ENCODE data around the gene RAB6B. TPM values are rescaled to one million over a fixed set of nuclear protein-coding genes. Genes with fewer than 3 reads are reported as not detected.
A peak's percentile ranks its signal among the peaks of the same experiment; 100 is the strongest.
"Not testable (repeated sequence)": the region's sequence is repeated elsewhere in the genome, so short reads cannot be mapped to it uniquely, and the experiment has no call there.

The RAB6B gene
- total RNA-seq, 1 experiment from 2014 or later = 1.4 TPM

DNA sequence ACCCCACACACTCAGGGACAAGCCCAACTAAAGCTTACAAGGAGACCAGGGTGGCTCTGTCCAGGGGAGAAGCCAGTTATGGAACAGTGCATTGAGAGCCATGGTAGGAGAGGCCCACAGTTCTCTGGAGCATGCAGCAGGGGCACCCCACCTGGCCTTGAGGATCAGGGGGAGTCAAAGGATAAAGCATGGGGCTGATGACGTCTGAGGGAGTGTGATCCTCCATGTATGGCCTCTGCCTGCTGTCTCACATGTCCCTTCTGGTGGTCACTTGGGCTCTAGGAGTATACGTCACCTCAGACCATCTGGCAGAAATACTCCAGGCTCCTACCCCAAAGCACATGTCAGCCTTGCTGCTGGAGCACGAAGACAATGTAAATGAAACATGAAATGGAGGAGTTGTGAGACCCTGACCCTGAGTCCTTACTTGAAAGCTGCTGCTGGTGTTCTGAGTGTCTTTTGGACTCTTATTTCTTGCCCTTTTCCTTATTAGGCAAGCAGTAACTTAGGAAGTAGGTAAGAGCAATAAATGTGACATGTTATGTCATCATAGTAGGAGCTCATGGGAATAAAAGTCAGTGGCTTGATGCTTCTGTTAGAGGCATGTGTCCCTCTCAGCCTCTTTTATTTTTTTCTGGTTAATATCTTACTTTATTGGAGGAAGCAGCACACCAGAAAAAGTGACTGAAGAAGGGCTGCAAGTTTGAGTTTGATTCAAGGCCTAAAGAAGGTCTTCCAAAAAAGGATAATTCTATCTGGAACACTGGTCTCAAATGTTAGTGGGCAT is 74.6 kb downstream of the RAB6B start:
- no peak for DNase-seq (ENCODE audit: low read depth)

DNA sequence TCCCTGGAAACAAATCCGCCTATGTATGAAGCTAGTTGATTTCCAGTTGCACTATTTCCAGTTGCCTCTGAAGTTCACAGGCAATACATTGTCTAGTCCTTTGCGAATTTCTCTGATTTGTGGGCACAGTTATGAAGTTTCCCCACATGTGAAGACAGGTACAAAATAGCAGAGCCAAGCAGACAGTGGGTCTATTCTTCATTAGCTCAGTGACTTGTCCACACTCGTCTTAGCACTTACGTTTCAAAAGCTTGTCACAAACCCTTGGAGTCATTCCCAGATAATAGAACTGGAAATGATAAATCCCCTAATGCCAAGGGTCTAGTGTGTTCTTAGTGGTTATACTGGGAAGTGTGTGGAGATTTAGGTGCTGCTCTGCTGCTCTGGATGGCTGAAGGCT is 75.6 kb downstream of the RAB6B start:
- no peak for DNase-seq (ENCODE audit: low read depth)

DNA sequence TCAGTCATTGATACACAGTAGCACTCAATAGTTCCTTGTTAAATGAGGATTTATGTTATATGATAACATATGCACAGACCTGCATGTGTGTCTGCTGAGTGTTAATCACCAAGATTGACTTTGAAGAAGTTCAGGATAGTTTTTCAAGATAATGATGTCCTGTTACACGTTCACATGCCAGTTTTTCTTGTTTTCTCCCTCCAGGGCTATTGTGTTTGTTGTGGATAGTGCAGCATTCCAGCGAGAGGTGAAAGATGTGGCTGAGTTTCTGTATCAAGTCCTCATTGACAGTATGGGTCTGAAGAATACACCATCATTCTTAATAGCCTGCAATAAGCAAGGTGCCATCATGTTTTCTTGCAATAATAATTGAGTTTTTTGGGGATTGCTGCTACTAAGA is 80.3 kb downstream of the RAB6B start:
- no peak for DNase-seq (ENCODE audit: low read depth)

DNA sequence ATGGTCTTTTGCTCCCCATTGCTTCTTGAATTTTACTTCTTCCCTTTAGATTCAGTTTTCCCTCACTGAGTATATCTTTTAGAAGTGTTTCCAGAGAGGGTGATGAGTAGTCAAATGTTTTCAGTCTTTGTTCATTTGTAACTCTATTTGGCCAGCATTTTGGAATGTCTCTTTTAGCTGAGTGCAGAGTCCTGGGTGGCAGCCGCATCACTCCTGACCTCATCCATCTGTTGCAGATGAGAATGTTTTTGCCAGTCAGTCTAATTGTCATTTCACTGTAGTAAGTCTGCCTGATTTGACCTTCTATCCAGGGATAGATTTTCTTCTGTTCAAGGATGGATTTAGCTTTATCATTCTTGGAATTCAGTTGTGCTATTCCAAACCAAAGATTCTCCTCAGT is 82.8 kb downstream of the RAB6B start:
- DNase-seq (ENCODE audit: low read depth) = no peak

DNA sequence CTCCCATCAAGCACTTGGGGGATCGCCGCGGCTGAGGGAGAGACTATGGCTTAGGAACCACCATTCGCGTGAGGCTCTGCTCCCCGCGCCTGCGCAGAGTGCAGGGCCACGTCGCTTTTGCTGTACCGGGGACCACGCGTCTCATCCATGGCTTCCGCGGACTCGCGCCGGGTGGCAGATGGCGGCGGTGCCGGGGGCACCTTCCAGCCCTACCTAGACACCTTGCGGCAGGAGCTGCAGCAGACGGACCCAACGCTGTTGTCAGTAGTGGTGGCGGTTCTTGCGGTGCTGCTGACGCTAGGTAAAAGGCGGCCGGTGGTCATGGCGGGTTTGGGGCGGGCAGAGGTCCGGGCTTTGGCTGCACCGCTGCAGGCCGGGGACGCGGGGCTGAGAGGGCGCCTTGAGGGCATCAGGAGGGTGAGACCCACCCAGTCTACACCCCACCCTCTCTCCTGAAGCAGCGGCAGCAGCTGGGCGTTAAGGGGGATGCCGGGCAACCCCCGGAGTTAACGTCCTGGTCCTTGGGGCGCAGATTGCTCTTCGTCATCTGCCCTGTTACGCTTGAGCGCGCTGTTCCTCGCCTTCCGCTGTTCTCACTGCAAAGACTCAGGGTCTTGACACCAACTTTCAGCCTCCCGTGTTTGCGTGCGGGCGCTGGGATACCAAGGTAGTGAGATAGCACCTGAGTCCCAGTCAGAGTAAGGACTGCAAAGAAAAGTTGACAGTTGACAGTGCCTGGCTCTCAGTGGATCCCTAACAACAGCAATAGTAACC is 89.8 kb downstream of the RAB6B start, which contains the start of gene SRPRB:
Gene SRPRB (plus strand): TSS at position 114 of the 774 bp plus-strand sequence. CDS start 34 bp downstream, at position 148.
- peak; percentile 98 for DNase-seq (ENCODE audit: low read depth)

DNA sequence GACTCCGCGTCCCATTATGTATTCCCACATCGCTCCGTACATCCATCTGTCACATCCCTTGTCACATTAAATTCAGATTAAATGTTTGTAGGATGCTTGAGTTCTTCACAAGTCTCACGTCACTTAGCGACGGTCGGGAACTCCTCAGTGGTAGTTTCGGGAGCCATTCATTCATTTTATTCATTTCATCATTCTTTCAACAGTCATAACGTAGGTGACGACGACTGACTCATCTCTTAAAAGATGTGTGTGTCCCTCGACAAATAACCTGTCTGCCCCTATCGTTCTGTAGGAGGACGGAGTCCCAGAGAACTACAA is 90.3 kb downstream of the RAB6B start:
- no peak for DNase-seq (ENCODE audit: low read depth)

DNA sequence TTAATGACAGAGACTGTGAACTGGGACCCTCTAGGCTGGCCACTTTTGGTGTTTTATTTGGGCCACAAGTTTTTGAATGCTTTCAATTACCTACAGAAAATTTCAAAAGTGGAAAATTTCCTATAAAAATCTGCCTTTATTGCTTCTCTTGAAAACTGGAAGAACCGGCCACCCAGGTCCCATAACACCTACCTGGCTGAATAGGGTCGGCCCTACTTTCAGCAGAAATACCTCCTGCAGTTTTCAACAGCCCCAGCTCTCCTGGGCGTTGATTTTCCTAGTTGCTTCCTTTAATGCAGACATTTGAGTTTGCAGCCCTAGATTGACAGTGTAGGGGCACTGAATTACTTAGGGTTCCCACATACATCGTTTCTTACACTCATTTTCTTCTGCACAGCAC is 90.8 kb downstream of the RAB6B start:
- no peak for DNase-seq (ENCODE audit: low read depth)

DNA sequence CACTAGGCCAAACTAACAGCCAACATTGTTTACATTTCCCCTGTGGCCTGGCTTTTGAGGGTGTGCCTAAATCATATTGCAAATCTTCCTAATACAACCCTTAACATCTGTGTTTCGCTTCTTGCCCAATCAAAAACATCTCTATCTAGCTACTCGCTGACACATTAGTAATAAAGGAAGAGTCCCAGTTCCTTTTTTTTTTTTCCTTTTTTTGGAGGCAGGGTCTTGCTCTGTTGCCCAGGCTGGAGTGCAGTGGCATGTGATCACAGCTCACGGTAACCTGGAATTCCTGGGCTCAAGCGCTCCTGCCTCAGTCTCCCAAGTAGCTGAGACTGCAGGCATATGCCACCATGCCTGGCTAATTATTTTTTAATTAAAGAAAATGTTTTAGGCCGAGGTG is 92.2 kb downstream of the RAB6B start:
- DNase-seq (ENCODE audit: low read depth) = no peak

DNA sequence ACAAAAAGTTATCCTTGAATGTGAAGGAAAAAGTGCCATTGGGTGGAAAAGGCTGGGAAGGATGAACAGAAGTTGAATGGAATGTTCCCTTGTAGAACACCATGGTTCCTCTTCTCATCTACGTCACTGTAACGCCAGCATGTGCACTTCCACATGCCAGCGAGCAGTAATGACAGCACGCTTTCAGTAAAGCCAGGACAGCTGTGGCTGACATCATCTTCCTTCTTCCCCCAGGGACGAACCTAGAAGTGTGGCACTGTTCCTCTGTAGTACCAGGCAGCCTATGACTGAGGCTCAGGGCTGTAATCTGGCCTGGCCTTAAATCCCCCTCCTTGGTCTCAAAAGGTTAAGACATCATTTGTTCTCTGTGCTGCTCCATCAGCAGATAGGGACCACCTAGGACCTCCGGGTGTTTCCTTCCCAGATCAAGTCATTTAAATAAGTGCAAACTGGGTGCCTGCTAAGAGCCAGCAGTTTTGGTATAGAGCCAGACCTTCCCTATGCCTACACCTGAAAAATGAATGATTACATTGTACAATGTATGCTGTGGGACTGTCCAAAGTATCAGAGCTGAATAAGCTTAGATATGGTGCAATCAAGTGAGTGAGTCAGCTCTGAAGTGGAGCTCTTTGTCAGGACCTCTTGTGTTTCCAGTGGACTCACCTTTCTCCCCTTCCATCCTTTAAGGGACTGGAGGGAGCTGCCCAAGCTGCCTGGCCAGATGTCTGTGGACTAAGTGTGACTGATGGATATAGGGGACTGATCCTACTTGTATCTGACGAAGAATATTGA is 95.7 kb downstream of the RAB6B start:
- no peak for DNase-seq (ENCODE audit: low read depth)

DNA sequence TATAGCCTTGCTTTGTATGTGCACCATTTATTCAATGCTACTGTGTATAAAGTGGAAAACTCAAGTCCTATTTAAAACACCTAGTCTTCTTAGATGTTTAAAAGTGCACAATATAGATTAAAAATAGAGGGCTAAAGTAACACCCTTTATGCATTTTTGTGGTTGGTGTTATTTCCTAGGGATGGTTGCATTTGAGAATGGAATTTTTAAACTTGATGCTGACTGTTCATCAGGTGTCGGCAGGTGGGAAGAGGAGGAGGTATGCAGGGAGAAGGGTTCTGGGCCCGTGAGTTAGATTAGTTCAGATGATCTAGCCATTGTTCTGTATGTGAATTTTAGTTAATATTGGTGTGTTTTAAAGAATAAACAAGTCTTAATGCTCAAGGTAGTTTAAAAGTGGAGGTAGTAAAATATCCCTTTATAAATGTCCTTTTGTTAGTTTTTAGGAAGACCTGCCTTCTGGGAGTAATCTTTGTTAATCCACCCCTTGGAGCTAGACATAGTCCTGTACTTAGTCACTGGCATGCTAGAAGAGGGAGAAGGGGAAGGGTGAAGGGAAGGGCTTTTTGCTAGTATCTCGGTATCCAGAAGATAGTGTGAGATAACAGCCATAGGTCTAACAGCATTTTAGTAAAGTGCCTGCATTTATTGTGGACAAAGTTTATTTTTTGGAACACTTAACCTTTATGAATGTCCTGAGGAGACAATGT is 98.1 kb downstream of the RAB6B start:
- no peak for DNase-seq (ENCODE audit: low read depth)

DNA sequence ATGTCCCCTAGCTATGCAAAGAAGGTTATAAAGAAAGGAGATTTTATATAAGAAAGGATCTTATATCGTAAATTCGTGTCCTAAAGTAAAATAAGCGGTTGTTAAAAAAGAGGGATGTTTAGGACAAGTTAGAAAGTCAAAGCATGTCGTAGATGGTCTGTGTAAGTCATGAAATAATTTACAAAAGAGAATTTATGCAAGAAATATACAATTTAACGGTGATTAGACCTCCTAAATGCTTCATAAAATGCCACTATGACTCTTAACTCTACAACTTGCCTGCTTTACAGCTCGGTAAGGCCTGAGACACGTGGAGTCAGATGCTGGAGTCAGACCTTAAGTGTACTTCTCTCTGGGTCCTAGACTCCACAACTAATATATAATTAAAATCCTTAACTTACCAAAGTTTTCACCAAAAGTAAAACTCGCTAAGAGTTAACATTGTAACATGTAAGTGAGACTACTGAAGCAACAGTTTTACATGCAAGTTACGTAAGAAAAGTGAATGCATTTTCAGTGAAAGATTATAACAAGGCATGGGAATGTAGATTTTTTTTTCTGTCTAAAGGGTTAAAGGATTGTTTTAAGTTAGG is 103.4 kb downstream of the RAB6B start:
- no peak for DNase-seq (ENCODE audit: low read depth)

DNA sequence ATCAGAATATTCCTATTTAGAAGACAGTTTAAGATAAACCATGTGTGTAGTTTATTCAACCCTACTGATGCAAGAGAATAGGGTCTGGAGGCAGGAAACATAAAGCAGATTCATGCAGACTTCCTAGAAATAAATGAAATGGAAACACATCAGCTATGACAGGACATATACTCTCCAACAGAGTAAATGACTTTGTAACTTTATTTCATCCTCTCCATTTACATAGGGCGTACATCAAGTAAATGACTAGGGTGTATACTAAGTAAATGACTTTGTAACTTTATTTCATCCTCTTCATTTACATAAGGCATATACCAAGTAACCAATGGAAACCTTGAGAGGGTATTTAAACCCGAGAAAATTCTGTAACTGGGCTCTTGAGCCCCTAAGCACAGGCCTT is 107.7 kb downstream of the RAB6B start:
- no peak for DNase-seq (ENCODE audit: low read depth)

DNA sequence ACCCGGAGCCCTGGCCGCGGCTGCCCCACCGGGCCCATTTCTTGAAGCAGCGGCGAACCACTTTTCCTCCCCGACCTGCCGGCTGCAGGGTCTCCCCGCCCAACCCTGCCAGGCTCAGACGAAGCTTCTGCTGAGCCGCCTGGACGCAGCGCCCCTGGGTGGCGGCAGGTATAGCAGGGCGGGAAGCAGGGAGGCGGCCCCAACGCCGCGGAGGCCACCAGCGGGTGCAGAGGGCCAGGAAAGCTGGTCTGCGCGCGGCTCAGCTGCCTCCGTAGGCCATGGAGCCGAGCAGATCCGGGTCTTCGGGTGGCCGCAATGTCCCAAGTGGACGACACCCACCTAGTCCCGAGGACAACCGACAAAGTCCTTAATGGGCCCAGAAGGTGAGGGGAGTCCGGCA is 111.9 kb downstream of the RAB6B start:
- DNase-seq (ENCODE audit: low read depth) = no peak

DNA sequence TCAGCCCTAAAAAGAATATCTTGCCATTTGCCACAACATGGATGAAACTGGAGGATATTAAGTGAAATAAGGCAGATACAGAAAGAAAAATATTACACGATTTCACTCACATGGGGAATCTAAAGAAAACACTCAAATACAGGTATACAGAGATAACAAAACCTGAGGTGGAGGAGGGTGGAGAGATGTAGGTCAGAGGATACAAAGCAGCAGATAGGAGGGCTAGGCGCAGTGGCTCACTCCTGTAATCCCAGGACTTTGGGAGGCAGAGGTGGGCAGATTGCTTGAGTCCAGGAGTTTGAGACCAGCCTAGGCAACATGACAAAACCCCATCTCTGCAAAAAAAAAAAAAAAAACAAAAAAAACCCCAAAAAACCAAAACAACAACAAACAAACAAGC is 113.2 kb downstream of the RAB6B start:
- no peak for DNase-seq (ENCODE audit: low read depth)

DNA sequence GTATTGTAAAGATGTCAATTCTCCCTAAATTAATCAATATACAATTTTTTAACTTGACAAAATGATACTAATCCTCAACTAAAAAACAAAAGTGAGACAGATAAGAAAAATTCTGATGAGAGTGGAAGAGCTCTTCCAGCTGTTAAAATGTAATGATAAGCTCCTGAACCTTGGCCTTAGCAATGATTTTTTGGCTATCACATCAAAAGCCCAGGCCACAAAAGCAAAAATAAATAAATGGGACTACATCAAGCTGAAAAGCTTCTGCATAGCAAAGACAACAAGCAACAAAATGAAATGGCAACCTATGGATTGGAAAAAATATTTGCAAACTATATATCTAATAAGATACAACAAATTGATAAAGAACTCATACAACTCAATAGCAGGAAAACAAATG is 114.1 kb downstream of the RAB6B start:
- no peak for DNase-seq (ENCODE audit: low read depth)

DNA sequence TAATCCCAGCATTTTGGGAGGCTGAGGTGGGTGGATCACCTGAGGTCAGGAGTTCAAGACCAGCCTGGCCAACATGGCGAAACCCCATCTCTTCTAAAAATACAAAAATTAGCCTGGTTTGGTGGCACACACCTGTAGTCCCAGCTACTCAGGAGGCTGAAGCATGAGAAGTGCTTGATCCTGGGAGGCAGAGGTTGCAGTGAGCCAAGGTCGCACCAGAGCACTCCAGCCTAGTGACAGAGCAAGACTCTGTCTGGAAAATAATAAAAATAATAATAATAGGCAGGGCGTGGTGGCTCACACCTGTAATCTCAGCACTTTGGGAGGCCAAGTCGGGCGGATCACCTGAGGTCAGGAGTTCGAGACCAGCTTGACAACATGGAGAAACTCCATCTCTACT is 114.9 kb downstream of the RAB6B start:
- DNase-seq (ENCODE audit: low read depth) = not testable (repeated sequence)

DNA sequence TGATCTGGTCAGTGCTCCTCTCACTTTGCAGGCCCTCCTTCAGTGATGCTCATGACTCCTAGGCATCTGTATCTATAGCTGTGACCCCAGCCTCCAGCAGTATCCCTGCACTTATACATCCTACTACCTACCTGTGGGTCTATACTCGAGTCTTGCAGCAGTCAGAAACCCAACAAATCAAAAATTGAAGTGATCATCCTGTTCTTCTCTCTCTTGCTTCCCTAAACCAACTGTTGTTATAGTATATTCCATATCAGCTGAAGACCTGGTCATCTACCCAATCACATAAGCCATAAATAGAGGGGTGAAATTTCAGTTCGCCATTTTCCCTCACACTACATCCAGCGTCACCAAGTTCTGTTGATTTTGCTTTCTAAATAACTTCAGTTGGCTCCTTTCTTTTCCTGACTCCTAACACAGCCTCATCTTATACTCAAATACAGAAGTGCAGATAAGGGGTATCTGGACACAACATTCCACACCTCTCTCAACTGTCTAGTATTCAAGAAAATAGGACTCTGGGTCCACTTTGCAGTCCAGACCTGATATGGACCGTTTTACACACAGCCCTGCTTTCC is 116.0 kb downstream of the RAB6B start:
- DNase-seq (ENCODE audit: low read depth) = no peak

DNA sequence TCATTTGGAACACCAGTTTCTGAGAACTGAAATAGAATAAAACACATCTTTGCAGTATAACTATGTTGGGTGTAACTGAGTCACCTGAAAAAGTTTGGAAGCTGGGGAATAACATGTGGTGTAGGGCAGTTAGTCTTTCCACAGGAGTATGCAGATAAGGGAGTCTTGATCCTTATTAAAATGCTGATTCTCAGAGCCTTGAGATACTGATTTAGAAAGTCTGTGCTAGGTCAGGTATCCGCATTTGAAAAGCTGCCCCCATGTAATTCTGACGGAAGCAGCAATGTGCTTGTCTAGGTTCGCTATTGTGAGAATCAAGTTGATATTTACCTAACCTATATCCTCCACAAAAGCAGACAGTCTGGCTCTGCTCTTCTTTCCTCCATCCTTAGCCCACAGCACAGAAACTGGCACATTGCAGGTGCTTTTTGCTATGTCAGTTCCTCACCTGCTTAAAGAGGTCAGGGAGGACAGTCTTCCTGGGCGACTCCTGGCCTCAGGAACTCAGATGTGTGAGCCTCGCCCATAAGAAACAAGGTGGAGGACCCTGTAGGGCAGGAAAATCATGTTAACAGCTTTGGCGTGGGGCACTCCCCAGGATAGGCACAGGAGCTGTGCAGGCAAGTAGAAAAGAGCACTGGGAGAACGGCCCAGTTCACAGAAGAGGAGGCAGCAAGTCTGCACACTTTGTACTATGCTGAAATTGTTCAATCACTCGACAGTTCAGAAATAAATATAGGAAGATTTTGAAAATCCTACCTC is 117.7 kb downstream of the RAB6B start:
- no peak for DNase-seq (ENCODE audit: low read depth)

DNA sequence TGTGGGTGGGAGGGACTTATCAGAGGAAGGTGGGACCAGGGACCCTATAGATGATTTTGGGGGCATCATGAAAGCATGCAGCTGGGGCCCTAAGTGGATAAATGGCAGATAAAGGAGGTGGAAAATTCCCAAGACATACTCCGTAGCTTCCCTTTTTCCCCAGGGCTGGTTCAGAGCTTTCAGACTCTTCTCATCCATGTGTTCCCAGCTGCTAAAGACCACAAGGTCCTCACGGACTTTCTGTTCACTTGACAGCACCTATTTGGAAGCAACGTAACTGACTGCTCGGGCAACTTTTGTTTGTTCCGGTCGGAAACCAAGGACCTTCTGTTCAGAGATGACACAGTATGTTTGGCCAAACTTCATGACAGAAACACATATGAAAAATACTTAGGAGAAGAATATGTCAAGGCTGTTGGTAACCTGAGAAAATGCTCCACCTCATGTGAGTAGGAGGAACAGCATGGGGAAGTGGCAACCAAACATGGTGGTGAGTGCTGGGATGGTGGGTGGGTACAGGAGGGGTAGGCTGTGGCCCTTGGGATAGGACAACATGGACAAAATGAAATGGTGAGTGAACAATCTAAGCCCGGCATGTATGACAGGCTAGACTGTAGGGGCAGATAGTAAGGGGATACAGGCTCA is 118.8 kb downstream of the RAB6B start:
- DNase-seq (ENCODE audit: low read depth) = no peak

DNA sequence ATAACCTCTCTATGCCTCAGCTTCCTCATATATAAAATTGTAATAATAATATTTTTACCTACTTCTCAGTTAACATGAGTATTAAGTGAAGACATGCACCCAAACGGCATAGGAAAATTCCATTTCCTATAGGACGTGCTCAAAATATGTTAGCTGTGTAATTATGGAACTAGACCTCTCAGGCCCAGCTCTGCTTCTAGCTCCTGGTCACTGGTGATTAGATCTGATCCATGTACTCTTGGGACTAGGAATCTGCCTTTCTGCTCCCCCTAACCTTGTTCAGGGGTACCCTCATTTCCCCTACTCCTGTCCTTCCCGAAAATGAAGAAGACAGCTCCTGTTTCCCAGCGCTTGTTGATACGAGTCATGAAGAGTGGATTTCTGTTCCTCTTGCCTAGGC is 119.8 kb downstream of the RAB6B start:
- no peak for DNase-seq (ENCODE audit: low read depth)
